ENCODE data around the gene CES2.
"Not testable (repeated sequence)": the region's sequence is repeated elsewhere in the genome, so short reads cannot be mapped to it uniquely, and the experiment has no call there.

CES2 gene

GRCh38 chr16:66943426-66944053, 8.2 kb downstream of the CES2 start:
- TF ChIP-seq CTCF (IDR thresholded peaks at IDR 0.05; ENCODE audit: extremely low read depth, insufficient read depth, missing control alignments), result no peak
- no peak for DNase-seq (ENCODE audit: low spot score)
- in situ Hi-C loops (cut with MboI; ENCODE audit: low pct_unique_long_range_greater_than_20kb, low sequenced_read_pairs, unreplicated experiment), result no loop called here

- TF ChIP-seq CTCF (IDR thresholded peaks at IDR 0.05; ENCODE audit: extremely low read depth, insufficient read depth, missing control alignments), result no peak
- DNase-seq (ENCODE audit: low spot score), result no peak
- in situ Hi-C loops (cut with MboI; ENCODE audit: low pct_unique_long_range_greater_than_20kb, low sequenced_read_pairs, unreplicated experiment), result no loop called here
These were observed 8.7 kb downstream of the CES2 start for GRCh38 chr16:66944054-66944441.

GRCh38 chr16:66944971-66945370, 9.7 kb downstream of the CES2 start:
- in situ Hi-C loops (cut with MboI; ENCODE audit: low pct_unique_long_range_greater_than_20kb, low sequenced_read_pairs, unreplicated experiment); DNase-seq (ENCODE audit: low spot score): not testable (repeated sequence)

- TF ChIP-seq CTCF (IDR thresholded peaks at IDR 0.05; ENCODE audit: extremely low read depth, insufficient read depth, missing control alignments), result no peak
- in situ Hi-C loops (cut with MboI; ENCODE audit: low pct_unique_long_range_greater_than_20kb, low sequenced_read_pairs, unreplicated experiment), result no loop called here
- no peak for DNase-seq (ENCODE audit: low spot score)
These were observed 10.6 kb downstream of the CES2 start for GRCh38 chr16:66945939-66946338.

- in situ Hi-C loops (cut with MboI; ENCODE audit: low pct_unique_long_range_greater_than_20kb, low sequenced_read_pairs, unreplicated experiment), result no loop called here
- TF ChIP-seq CTCF (IDR thresholded peaks at IDR 0.05; ENCODE audit: extremely low read depth, insufficient read depth, missing control alignments), result no peak
- DNase-seq (ENCODE audit: low spot score), result no peak
These were observed 11.2 kb downstream of the CES2 start for GRCh38 chr16:66946541-66946940.

GRCh38 chr16:66946974-66947301, 11.6 kb downstream of the CES2 start:
- DNase-seq (ENCODE audit: low spot score), result no peak
- in situ Hi-C loops (cut with MboI; ENCODE audit: low pct_unique_long_range_greater_than_20kb, low sequenced_read_pairs, unreplicated experiment), result no loop called here
- no peak for TF ChIP-seq CTCF (IDR thresholded peaks at IDR 0.05; ENCODE audit: extremely low read depth, insufficient read depth, missing control alignments)

GRCh38 chr16:66947302-66948065, 12.2 kb downstream of the CES2 start:
- in situ Hi-C loops (cut with MboI; ENCODE audit: low pct_unique_long_range_greater_than_20kb, low sequenced_read_pairs, unreplicated experiment), result no loop called here

More at GRCh38 chr16:66947302-66948065, 12.2 kb downstream of the CES2 start:
- DNase-seq (ENCODE audit: low spot score), result peak; percentile 91
- TF ChIP-seq CTCF (IDR thresholded peaks at IDR 0.05; ENCODE audit: extremely low read depth, insufficient read depth, missing control alignments), result peak; percentile 83
